ENCODE data around the gene C15orf62.

DNA sequence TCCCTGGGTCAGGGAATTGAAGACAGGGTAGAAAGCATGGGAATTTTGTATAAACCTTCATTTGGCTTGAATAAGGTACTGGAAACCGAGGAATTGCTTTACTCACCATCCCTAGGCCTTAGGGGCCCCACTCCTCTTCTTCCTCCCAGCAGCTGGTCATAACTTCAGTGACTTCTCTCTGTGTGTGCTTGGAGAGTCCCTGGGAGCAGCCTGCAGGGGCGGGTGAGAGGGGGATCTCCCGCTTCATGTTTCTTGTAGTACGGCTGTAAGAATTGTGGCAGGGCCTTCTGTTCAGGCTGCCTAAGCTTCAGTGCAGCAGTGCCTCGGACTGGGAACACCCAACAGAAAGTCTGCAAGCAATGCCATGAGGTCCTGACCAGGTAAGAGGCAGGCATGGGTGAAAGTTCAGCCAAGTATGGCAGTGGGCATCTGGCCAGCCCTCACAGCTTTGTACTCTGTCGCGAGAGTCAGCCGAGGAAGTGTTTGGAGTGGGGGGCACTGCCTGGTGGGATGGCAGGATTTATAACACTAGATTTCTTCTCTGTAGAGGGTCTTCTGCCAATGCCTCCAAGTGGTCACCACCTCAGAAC lies 39.2 kb downstream of the C15orf62 start:
- TF ChIP-seq POLR2A (IDR thresholded peaks at IDR 0.05) (no peak), CTCF (IDR thresholded peaks at IDR 0.05) (no peak)

Data from thyroid gland (tissue), 4 donors.